Peyer's patch (tissue), 4 donors: ENCODE measurements around the gene XRRA1.

ENCODE experiments used
- POLR2A ChIP-seq, 2 donors: fragments of 450-650 bp; IDR thresholded peaks; one replicate each; pipeline ENCODE4 v1.5.1; 2017; ENCODE audit warnings: antibody characterized with exemption in 2 of 2, mild to moderate bottlenecking in 2 of 2, moderate library complexity in 2 of 2
- TF ChIP-seq, protein P1 (sequence below), 6 experiments: fragments of 450-650 bp in 4 of 6; fragments of 200-600 bp in 2 of 6; sonication (generic) in 1 of 6; IDR thresholded peaks; one replicate each; pipeline ENCODE4 v1.5.1; 2017 to 2019; ENCODE audit warnings: antibody characterized with exemption in 6 of 6, mild to moderate bottlenecking in 3 of 6, moderate library complexity in 1 of 6

DNA sequence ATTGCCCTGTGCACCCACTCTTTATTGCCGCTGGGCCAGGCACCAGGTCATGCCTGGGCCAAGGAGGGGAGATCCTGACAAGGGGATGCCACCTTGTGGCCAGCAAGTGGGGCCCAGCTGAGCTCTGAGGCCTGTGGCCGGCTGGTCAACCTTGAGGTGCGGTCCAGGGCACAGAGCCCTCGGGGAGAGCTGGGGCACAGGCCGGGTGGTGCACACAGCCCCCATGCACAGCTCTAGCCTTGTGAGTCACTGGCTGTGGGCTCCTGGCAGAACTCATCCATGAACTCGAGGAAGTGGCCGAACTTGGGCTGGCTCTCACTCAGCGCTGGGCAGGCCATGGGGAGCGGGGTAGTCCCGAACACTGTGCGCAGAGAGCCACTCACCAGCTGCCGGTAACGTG is 105.9 kb downstream of the XRRA1 start:
- TF ChIP-seq, protein P1, sequence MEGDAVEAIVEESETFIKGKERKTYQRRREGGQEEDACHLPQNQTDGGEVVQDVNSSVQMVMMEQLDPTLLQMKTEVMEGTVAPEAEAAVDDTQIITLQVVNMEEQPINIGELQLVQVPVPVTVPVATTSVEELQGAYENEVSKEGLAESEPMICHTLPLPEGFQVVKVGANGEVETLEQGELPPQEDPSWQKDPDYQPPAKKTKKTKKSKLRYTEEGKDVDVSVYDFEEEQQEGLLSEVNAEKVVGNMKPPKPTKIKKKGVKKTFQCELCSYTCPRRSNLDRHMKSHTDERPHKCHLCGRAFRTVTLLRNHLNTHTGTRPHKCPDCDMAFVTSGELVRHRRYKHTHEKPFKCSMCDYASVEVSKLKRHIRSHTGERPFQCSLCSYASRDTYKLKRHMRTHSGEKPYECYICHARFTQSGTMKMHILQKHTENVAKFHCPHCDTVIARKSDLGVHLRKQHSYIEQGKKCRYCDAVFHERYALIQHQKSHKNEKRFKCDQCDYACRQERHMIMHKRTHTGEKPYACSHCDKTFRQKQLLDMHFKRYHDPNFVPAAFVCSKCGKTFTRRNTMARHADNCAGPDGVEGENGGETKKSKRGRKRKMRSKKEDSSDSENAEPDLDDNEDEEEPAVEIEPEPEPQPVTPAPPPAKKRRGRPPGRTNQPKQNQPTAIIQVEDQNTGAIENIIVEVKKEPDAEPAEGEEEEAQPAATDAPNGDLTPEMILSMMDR (IDR thresholded peaks at IDR 0.05) = no peak
- TF ChIP-seq POLR2A (IDR thresholded peaks at IDR 0.05) = no peak
